Measurements from ENCODE around the gene CYP4F12.

GRCh38 chr19:15717809-15718208, 44.9 kb downstream of the CYP4F12 start:
- TF ChIP-seq, protein P1, sequence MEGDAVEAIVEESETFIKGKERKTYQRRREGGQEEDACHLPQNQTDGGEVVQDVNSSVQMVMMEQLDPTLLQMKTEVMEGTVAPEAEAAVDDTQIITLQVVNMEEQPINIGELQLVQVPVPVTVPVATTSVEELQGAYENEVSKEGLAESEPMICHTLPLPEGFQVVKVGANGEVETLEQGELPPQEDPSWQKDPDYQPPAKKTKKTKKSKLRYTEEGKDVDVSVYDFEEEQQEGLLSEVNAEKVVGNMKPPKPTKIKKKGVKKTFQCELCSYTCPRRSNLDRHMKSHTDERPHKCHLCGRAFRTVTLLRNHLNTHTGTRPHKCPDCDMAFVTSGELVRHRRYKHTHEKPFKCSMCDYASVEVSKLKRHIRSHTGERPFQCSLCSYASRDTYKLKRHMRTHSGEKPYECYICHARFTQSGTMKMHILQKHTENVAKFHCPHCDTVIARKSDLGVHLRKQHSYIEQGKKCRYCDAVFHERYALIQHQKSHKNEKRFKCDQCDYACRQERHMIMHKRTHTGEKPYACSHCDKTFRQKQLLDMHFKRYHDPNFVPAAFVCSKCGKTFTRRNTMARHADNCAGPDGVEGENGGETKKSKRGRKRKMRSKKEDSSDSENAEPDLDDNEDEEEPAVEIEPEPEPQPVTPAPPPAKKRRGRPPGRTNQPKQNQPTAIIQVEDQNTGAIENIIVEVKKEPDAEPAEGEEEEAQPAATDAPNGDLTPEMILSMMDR (conservative IDR thresholded peaks at IDR 0.05; ENCODE audit: low read length): no peak
- no peak for TF ChIP-seq EZH2phosphoT487 (IDR thresholded peaks at IDR 0.05; ENCODE audit: borderline replicate concordance, low read depth, low read length)
